WTC11 (cell line): ENCODE data around the gene OR2A5. TPM values are rescaled to one million over a fixed set of nuclear protein-coding genes. Genes with fewer than 3 reads are reported as not detected.

Experiments
- ATAC-seq: fragments of 200-7000 bp; cut with Tn5 transposase; 2 replicates; pipeline ENCODE4 v1.10.0; 2021; ENCODE audit warnings: mild to moderate bottlenecking, moderate library complexity
- CTCF ChIA-PET: fragments of 300-600 bp; sonication (Branson Sonifier 250); formaldehyde crosslinking; loops from one replicate; lab custom pipeline; 2021; ENCODE audit warnings: antibody characterized with exemption; lab: Charles Lee
- POLR2A ChIA-PET: fragments of 350-600 bp; sonication (Branson Sonifier 250); formaldehyde crosslinking; loops from one replicate; lab custom pipeline; 2021; ENCODE audit warnings: antibody characterized with exemption; lab: Charles Lee
- DNase-seq: peaks from one replicate; pipeline ENCODE4 v3.0.0; 2021; ENCODE audit warnings: low spot score
- H3K27ac Mint-ChIP-seq: 2 replicates; pipeline ENCODE4 v1.8.0; 2021; ENCODE audit warnings: mixed read lengths
- H3K27me3 Mint-ChIP-seq: 2 replicates; pipeline ENCODE4 v1.8.0; 2021; ENCODE audit warnings: low read depth, mild to moderate bottlenecking, moderate library complexity, mixed read lengths
- H3K36me3 Mint-ChIP-seq: 2 replicates; pipeline ENCODE4 v1.8.0; 2021; ENCODE audit warnings: mixed read lengths
- H3K4me1 Mint-ChIP-seq: 2 replicates; pipeline ENCODE4 v1.8.0; 2022; ENCODE audit warnings: mixed read lengths
- H3K4me3 Mint-ChIP-seq: 2 replicates; pipeline ENCODE4 v1.8.0; 2021; ENCODE audit warnings: mild to moderate bottlenecking, moderate library complexity, mixed read lengths
- H3K9me3 Mint-ChIP-seq: 2 replicates; pipeline ENCODE4 v1.8.0; 2021; ENCODE audit warnings: mixed read lengths
- FOXJ3 ChIP-seq: sonication (generic); formaldehyde crosslinking; IDR thresholded peaks from 2 replicates; pipeline ENCODE4 v1.9.0; 2021; ENCODE audit warnings: missing genetic modification reagents, mild to moderate bottlenecking, borderline replicate concordance
- GRHL2 ChIP-seq: fragments of 250-450 bp; sonication (Bioruptor Pico); IDR thresholded peaks from 2 replicates; pipeline ENCODE4 v1.8.0; 2022; ENCODE audit warnings: mild to moderate bottlenecking, moderate library complexity; ENCODE audit not compliant: insufficient replicate concordance, severe bottlenecking
- GTF2I ChIP-seq: fragments of 250-450 bp; sonication (Bioruptor Pico); conservative IDR thresholded peaks from 2 replicates; pipeline ENCODE4 v1.4.0; 2021; ENCODE audit warnings: mild to moderate bottlenecking
- JUN ChIP-seq: sonication (generic); formaldehyde crosslinking; IDR thresholded peaks from 2 replicates; pipeline ENCODE4 v1.8.0; 2023; ENCODE audit warnings: mild to moderate bottlenecking, missing genetic modification reagents
- NR3C1 ChIP-seq: sonication (generic); formaldehyde crosslinking; conservative IDR thresholded peaks from 2 replicates; pipeline ENCODE4 v1.8.1; 2023; ENCODE audit warnings: low read depth, mild to moderate bottlenecking, missing genetic modification reagents
- ZNF121 ChIP-seq: sonication (generic); formaldehyde crosslinking; IDR thresholded peaks from 2 replicates; pipeline ENCODE4 v1.8.0; 2023; ENCODE audit warnings: missing genetic modification reagents
- total RNA-seq: library from RNA; stranded (reverse); gene quantifications from 3 replicates; pipeline ENCODE4 v1.2.3, GENCODE V29; 2021
- TF ChIP-seq, protein P1 (sequence below): sonication (generic); formaldehyde crosslinking; IDR thresholded peaks from 2 replicates; pipeline ENCODE4 v1.8.1; 2023; ENCODE audit warnings: mild to moderate bottlenecking, missing genetic modification reagents, borderline replicate concordance
- TF ChIP-seq, protein P2 (sequence below): sonication (generic); formaldehyde crosslinking; IDR thresholded peaks from 2 replicates; pipeline ENCODE4 v1.8.0; 2023; ENCODE audit warnings: missing genetic modification reagents
- TF ChIP-seq, protein P3 (sequence below): sonication (generic); formaldehyde crosslinking; IDR thresholded peaks from 2 replicates; pipeline ENCODE4 v1.8.0; 2022; ENCODE audit warnings: missing genetic modification reagents
- TF ChIP-seq, protein P4 (sequence below): fragments of 250-450 bp; sonication (Bioruptor Pico); IDR thresholded peaks from 2 replicates; pipeline ENCODE4 v2.1.2; 2022; ENCODE audit warnings: mild to moderate bottlenecking, moderate library complexity
- TF ChIP-seq, protein P5 (sequence below): sonication (generic); formaldehyde crosslinking; IDR thresholded peaks from 2 replicates; pipeline ENCODE4 v1.8.1; 2022; ENCODE audit warnings: missing genetic modification reagents, borderline replicate concordance
- TF ChIP-seq, protein P6 (sequence below): fragments of 250-450 bp; sonication (Bioruptor Pico); IDR thresholded peaks from 2 replicates; pipeline ENCODE4 v1.8.0; 2021; ENCODE audit warnings: mild to moderate bottlenecking
- TF ChIP-seq, protein P7 (sequence below): sonication (generic); formaldehyde crosslinking; IDR thresholded peaks from 2 replicates; pipeline ENCODE4 v1.8.1; 2023; ENCODE audit warnings: mild to moderate bottlenecking, missing genetic modification reagents, moderate library complexity

OR2A5 gene
- total RNA-seq, 1 experiment from 2014 or later, result not detected

DNA sequence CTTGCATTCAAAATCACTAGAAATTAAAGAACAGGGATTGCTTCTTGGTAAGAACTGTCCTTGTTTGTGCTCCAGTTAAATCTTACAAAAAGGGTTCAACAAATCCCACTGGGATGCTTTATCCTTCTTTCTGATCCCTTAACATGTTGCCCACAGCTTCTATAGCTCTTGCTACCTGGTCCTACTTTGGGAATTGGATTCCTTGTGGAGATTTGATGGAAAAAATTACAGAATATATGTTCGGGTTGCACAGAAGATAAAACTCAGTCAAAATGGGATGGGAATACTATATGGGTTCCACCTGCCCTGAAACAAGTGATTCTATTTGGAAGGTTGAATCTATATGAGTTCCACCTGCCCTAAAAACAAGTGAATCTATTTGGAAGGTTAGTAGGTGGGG lies 20.8 kb downstream of the OR2A5 start, which contains the start of gene OR2A25:
Gene OR2A25 (plus strand): TSS at position 301 of the 400 bp plus-strand sequence. CDS start 4,409 bp downstream, outside the sequence.
- no peak within 1 kb of the TSS for H3K4me3 Mint-ChIP-seq
- TF ChIP-seq, protein P1, sequence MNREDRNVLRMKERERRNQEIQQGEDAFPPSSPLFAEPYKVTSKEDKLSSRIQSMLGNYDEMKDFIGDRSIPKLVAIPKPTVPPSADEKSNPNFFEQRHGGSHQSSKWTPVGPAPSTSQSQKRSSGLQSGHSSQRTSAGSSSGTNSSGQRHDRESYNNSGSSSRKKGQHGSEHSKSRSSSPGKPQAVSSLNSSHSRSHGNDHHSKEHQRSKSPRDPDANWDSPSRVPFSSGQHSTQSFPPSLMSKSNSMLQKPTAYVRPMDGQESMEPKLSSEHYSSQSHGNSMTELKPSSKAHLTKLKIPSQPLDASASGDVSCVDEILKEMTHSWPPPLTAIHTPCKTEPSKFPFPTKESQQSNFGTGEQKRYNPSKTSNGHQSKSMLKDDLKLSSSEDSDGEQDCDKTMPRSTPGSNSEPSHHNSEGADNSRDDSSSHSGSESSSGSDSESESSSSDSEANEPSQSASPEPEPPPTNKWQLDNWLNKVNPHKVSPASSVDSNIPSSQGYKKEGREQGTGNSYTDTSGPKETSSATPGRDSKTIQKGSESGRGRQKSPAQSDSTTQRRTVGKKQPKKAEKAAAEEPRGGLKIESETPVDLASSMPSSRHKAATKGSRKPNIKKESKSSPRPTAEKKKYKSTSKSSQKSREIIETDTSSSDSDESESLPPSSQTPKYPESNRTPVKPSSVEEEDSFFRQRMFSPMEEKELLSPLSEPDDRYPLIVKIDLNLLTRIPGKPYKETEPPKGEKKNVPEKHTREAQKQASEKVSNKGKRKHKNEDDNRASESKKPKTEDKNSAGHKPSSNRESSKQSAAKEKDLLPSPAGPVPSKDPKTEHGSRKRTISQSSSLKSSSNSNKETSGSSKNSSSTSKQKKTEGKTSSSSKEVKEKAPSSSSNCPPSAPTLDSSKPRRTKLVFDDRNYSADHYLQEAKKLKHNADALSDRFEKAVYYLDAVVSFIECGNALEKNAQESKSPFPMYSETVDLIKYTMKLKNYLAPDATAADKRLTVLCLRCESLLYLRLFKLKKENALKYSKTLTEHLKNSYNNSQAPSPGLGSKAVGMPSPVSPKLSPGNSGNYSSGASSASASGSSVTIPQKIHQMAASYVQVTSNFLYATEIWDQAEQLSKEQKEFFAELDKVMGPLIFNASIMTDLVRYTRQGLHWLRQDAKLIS (CRISPR knock-in tag), result no peak
- TF ChIP-seq, protein P2, sequence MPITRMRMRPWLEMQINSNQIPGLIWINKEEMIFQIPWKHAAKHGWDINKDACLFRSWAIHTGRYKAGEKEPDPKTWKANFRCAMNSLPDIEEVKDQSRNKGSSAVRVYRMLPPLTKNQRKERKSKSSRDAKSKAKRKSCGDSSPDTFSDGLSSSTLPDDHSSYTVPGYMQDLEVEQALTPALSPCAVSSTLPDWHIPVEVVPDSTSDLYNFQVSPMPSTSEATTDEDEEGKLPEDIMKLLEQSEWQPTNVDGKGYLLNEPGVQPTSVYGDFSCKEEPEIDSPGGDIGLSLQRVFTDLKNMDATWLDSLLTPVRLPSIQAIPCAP (CRISPR knock-in tag), result no peak
- TF ChIP-seq, protein P3, sequence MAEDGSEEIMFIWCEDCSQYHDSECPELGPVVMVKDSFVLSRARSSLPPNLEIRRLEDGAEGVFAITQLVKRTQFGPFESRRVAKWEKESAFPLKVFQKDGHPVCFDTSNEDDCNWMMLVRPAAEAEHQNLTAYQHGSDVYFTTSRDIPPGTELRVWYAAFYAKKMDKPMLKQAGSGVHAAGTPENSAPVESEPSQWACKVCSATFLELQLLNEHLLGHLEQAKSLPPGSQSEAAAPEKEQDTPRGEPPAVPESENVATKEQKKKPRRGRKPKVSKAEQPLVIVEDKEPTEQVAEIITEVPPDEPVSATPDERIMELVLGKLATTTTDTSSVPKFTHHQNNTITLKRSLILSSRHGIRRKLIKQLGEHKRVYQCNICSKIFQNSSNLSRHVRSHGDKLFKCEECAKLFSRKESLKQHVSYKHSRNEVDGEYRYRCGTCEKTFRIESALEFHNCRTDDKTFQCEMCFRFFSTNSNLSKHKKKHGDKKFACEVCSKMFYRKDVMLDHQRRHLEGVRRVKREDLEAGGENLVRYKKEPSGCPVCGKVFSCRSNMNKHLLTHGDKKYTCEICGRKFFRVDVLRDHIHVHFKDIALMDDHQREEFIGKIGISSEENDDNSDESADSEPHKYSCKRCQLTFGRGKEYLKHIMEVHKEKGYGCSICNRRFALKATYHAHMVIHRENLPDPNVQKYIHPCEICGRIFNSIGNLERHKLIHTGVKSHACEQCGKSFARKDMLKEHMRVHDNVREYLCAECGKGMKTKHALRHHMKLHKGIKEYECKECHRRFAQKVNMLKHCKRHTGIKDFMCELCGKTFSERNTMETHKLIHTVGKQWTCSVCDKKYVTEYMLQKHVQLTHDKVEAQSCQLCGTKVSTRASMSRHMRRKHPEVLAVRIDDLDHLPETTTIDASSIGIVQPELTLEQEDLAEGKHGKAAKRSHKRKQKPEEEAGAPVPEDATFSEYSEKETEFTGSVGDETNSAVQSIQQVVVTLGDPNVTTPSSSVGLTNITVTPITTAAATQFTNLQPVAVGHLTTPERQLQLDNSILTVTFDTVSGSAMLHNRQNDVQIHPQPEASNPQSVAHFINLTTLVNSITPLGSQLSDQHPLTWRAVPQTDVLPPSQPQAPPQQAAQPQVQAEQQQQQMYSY (CRISPR knock-in tag), result no peak
- TF ChIP-seq, protein P4, sequence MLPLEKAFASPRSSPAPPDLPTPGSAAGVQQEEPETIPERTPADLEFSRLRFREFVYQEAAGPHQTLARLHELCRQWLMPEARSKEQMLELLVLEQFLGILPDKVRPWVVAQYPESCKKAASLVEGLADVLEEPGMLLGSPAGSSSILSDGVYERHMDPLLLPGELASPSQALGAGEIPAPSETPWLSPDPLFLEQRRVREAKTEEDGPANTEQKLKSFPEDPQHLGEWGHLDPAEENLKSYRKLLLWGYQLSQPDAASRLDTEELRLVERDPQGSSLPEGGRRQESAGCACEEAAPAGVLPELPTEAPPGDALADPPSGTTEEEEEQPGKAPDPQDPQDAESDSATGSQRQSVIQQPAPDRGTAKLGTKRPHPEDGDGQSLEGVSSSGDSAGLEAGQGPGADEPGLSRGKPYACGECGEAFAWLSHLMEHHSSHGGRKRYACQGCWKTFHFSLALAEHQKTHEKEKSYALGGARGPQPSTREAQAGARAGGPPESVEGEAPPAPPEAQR, result no peak
- TF ChIP-seq GRHL2 (CRISPR knock-in tag) (no peak), GTF2I (CRISPR knock-in tag) (no peak), ZNF121 (no peak), FOXJ3 (no peak), JUN (CRISPR knock-in tag) (no peak), NR3C1 (CRISPR knock-in tag) (no peak)
- TF ChIP-seq, protein P5, sequence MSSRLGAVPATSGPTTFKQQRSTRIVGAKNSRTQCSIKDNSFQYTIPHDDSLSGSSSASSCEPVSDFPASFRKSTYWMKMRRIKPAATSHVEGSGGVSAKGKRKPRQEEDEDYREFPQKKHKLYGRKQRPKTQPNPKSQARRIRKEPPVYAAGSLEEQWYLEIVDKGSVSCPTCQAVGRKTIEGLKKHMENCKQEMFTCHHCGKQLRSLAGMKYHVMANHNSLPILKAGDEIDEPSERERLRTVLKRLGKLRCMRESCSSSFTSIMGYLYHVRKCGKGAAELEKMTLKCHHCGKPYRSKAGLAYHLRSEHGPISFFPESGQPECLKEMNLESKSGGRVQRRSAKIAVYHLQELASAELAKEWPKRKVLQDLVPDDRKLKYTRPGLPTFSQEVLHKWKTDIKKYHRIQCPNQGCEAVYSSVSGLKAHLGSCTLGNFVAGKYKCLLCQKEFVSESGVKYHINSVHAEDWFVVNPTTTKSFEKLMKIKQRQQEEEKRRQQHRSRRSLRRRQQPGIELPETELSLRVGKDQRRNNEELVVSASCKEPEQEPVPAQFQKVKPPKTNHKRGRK (CRISPR knock-in tag), result no peak
- TF ChIP-seq, all 79 proteins: peak for 0
- ATAC-seq (no peak), DNase-seq (no peak)
- Mint-ChIP-seq H3K36me3 (no peaks in the 10 kb centered on the region), H3K27me3 (no peaks in the 10 kb centered on the region), H3K4me1 (no peaks in the 10 kb centered on the region), H3K9me3 (peaks cover 8% of the 10 kb centered on the region), H3K27ac (no peak within 1 kb of the TSS)
- POLR2A ChIA-PET, result no interaction called here
- CTCF ChIA-PET, result interaction anchor here (1.1 kb wide), 1 partner anchor 58 kb away, joined by 4 read pairs; no protein-coding TSS in a partner anchor

DNA sequence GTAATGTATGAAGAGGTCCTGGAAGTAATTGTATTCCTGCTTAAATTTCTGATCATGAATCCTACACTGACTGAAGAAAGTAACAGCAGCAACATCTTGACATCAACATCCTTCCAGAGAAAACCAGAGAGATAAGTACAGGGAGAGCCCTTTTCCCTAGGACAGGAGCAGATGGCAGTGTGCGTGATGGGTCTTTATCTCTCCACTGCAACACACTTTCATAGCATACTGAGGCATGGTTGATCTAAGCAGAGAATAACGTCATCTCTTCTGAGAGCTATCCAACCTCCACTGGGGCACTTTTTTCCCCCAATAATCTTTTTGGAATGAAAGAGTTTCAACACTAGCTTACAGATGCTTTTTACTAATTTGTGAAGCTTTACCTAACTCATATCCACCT lies 21.2 kb downstream of the OR2A5 start:
- TF ChIP-seq, protein P2 (CRISPR knock-in tag), result no peak
- TF ChIP-seq GRHL2 (CRISPR knock-in tag), result no peak
- TF ChIP-seq, protein P6, sequence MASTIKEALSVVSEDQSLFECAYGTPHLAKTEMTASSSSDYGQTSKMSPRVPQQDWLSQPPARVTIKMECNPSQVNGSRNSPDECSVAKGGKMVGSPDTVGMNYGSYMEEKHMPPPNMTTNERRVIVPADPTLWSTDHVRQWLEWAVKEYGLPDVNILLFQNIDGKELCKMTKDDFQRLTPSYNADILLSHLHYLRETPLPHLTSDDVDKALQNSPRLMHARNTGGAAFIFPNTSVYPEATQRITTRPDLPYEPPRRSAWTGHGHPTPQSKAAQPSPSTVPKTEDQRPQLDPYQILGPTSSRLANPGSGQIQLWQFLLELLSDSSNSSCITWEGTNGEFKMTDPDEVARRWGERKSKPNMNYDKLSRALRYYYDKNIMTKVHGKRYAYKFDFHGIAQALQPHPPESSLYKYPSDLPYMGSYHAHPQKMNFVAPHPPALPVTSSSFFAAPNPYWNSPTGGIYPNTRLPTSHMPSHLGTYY (CRISPR knock-in tag), result no peak
- TF ChIP-seq, protein P1 (CRISPR knock-in tag), result no peak
- TF ChIP-seq, protein P7, sequence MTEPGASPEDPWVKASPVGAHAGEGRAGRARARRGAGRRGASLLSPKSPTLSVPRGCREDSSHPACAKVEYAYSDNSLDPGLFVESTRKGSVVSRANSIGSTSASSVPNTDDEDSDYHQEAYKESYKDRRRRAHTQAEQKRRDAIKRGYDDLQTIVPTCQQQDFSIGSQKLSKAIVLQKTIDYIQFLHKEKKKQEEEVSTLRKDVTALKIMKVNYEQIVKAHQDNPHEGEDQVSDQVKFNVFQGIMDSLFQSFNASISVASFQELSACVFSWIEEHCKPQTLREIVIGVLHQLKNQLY (CRISPR knock-in tag), result no peak
- TF ChIP-seq, all 79 proteins: peak for 0
- Mint-ChIP-seq H3K4me1 (no peaks in the 10 kb centered on the region), H3K27me3 (no peaks in the 10 kb centered on the region), H3K9me3 (peaks cover 12% of the 10 kb centered on the region), H3K36me3 (no peaks in the 10 kb centered on the region), H3K27ac (no peak overlapping the region), H3K4me3 (no peak overlapping the region)
- no peak for DNase-seq
- CTCF ChIA-PET, result no interaction called here
- ATAC-seq, result no peak
- POLR2A ChIA-PET, result no interaction called here
